Activated CD4-positive, CD25-positive, alpha-beta regulatory T cell (primary cell): ENCODE data around the gene DNAH9.

ENCODE experiments used
- DNase-seq, 4 experiments: peaks; one replicate each; lab custom pipeline; 2025; lab: John Stamatoyannopoulos, UW

The DNAH9 gene

DNA sequence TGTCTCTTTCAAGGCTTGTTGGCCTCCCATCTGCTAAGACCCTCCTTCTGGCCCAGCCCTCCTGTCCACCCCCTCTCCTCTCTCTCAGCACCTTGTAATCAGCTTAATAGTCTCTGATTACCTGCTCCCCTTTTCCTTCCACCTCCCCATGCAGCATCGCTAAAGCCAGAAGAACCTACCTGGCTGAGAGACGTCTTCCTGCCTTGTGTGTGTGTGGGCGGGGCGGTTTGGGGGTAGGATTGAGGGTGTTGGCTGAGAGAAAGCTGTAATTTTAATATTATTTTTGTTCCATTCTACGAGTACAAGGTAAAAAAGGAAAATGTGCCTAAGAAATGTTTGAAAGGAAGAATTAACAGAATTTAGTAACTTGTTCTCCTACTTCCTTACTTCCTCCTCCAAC, 3.4 kb downstream of the DNAH9 start:
- DNase-seq, result no peak

DNA sequence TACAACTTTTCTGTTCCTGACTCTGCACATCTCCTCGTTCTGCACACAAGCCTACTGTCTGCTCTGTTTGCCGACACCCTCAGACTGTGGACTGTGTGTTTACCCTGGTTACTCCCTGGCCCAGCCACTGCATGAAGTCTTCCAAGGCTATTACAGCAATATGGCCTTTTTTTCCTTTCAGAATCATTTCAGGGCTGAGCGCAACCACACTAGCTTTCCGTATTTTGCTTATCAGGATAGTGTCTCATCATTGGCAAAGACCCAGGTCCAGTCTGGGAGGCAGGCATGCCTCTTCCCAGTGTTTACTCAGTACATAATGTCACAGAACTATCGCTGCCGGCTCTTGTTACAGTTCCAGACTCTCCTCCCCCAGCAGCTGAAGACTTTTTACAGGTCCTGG, 10.1 kb downstream of the DNAH9 start:
- no peak for DNase-seq

DNA sequence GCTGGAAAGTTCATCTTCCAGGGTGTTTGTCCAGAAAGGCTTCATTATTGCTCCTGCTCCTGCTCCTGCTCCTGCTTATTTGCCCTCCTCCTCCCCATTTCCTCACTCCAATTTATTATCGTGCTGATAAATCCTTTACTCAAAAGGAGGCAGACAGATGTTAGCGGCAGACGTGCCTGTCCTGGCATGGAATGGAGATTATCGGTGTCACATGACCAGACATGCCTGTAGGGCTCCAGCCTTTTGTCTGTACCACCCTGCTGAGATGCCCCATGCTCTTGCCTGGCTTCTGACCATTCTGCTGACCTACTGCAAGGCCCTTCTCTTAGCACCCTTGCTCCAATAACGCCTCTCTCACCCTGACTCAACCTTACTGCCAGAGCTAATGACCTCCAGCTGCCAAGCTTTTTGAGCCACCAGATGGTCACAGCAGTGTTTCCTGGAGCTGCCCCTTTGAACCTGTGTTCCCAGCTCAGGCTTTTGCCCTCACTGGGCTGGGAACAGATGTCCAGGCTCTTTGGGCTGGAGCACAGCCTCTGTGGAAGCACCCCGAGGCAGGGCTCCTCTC, 12.8 kb downstream of the DNAH9 start:
- no peak for DNase-seq

- no peak for DNase-seq
These were observed 14.7 kb downstream of the DNAH9 start for GRCh38 chr17:11612956-11613355.

- no peak for DNase-seq
These were observed 20.7 kb downstream of the DNAH9 start for GRCh38 chr17:11618861-11619566.

DNA sequence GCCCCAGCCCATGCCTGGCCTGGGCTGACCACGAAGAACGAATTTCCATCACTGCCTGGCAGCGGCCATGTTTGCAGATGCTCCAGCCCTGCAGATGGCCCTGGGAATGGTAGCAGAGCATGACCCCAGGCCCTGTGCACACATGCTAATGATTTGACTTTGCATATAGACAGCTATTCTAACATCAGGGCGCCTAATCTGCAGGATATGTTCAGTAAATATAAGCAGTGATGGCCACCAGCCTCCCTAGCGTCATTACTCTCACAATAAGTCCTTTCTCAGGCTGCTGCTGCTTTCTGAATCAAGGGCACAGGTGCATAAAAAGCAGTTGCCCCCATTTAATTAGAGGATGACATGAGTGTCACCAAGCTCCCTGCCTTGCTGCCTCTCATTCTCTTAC, 24.2 kb downstream of the DNAH9 start:
- no peak for DNase-seq

DNA sequence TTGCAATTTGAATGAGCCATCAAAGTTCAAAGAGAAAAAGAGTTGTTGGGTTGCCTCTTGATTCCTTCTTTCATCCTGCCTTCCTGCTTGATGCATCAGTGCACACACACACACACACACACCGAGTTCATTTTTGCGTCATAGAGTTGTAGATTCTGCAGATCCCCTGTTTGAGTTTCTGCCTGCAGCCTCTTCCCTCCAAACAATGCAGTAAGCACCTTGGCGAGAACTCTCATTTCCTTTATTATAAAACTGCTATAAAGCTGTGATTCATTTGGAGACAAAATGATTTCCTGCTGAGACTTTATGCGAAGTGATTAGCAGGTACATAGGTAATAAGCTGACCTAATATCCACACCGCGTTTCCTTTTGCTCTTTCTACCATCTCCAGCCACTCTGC, 26.7 kb downstream of the DNAH9 start:
- DNase-seq, result no peak

DNA sequence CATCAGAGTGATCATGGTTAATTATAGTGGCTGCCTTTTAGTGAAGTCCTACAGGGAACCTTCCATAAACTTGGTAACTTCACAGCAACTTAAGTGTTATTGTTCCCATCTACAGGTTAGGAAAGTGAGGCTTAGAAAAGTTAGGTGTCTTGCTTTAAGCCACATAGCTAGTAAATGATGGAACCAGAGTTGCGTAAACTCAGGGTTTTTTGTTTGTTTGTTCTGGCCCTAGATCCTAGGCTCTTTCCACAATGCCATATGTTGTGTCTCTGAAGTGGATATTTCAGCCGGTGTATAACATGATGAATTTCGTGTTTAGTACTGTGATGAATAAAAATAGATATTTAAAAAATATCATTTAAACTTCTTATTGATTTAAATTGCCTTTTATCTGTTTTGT, 27.6 kb downstream of the DNAH9 start:
- DNase-seq, result no peak

- no peak for DNase-seq
These were observed 29.2 kb downstream of the DNAH9 start for GRCh38 chr17:11627301-11627940.

GRCh38 chr17:11628374-11628773, 30.1 kb downstream of the DNAH9 start:
- no peak for DNase-seq

- no peak for DNase-seq
These were observed 30.6 kb downstream of the DNAH9 start for GRCh38 chr17:11628831-11629230.

- DNase-seq, result no peak
These were observed 38.5 kb downstream of the DNAH9 start for GRCh38 chr17:11636771-11637170.

- DNase-seq, result no peak
These were observed 39.5 kb downstream of the DNAH9 start for GRCh38 chr17:11637796-11638195.

DNA sequence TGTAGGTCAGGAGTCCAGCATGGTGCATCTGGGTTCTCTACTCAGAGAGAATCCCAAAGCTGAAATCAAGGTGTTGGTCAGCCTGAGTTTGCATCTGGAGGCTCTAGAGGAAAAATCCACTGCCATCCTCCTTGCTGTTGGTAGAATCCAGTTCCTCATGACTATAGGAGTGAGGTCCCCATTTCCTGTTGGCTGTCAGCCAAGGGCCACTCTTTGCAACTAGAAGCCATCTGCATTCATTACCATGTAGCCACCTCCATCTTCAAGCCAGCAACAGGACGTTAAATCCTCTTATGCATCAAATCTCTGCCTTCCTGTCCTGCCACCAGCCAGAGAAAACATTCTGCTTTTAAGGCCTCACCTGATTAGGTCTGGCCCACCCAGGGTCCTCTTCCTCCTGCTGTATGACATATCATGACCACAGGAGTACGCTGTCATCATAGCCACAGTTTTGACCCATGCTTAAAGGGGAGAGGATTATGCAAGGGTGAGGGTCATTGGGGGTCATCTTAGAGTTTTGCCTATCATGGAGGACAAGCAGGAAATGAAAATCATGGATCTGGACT, 40.5 kb downstream of the DNAH9 start:
- no peak for DNase-seq

GRCh38 chr17:11639736-11640462, 41.6 kb downstream of the DNAH9 start:
- no peak for DNase-seq

- no peak for DNase-seq
These were observed 42.2 kb downstream of the DNAH9 start for GRCh38 chr17:11640463-11640814.

DNA sequence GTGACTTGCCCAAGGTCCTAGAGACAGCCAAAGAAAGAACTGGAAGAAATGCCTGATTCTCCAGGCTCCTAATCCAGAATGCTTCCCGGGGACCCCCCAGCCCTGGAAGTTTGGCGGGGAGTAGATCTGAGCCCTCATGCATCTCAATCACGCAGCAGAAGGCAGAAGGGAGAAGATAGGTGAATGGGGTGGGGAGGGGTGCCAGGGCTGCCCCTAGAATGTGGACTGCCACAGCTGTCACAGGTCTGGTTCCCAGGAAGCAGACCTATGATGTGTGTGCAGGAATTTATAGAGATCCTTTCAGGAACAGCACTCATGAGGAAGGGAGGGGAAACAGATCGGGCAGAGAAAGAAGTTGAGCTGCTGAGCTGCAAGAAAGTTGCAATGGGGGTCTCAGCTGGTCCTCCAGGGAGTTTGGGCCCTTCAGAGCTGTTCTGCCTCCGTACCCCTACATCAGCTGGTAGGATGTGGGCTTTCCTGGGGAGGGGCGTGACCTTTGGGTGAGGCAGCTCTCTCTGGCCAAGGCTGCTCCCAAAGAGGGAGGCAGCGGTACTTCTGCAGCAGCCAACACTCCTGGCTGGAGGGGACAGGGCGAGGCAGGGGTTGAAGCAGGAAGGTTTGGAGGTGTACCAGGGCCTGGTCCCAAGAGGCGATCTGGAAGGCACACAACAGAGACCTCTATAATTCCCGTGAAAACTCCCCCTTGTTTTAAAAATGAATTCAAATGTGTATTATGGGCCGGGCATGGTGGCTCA, 43.4 kb downstream of the DNAH9 start:
- no peak for DNase-seq

DNA sequence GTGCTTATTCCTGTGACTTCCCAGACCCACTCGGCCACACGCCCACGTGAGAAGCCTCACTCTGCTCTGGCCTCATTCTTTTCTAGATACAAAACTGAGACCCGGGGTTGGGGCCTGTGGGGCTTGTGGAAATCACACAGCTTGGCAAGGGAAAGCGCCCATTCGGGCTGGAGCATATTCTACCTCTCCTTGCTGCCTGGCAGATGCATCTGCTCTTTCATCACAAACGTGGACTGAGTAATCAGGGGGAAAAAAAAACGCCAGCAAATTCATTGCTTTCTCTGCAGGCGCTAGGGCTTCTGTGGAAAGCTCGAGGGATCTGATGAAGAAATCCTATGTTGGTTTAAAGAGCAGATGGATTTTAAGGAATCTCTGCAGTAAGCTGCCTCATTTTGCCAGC, 44.4 kb downstream of the DNAH9 start:
- no peak for DNase-seq

- DNase-seq, result no peak
These were observed 45.6 kb downstream of the DNAH9 start for GRCh38 chr17:11643851-11644250.

DNA sequence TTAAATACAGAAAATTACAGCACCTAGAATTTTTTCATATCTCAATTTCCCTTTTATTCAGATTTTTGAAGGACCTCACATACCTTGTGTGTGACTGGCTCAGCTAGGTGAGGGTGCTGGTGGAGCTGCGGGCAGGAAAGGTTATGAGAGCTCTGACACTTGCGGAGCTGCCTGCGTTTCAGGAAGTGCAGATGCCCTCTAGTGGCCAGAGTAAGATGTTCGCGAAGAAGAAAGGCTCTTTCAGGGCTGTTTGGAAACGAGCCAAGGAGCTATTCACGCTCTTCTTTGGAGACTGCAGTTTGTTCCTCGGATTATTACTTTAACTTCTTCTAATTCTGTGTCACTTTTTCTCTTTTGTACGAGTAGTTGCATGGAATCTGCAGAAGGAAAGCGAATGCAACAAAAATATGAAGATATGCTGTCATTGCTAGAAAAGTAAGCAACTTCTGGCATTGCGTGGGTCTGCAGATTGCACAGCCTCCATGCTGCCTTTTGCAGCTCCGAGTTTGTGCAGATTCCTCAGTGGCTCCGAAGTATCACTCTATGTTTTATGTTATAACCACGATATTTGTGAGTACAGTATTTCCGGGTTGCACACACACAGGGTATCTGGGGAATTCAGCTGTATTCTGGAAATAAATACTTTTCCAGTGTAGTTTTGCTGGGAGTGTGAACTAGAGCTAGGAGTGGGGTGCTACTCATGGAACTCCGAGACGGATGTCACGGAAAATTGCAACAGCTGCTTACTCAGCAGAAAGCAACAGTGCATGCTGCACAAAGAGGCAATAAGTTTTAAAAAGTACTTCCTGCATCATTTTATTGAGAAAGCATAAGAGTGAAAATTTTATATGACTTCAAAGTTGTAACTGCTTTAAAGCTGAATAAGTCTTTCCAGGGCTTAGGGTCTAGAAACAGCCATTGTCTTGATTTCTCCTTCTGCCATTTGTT, 46.3 kb downstream of the DNAH9 start:
- DNase-seq, result no peak

DNA sequence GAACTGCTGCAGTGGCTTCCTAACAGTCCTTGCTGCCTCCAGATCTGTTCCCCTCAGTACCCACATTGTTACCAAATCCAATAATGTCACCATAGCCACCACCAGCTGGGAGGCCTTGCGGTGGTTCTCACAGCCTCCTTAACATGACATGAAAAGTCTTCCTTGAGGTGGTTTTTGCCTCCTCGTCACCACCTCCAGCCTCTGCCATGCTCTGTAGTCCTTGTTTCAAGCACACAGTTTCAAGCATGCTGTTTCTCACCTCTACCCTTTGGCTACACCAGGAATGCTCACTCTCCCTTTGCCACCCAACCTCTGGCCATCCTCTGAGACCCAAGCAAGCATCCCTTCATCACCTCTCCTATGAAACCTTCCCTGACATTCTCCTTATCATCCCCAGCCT, 47.2 kb downstream of the DNAH9 start:
- no peak for DNase-seq
